K562 (cell line): Measurements from ENCODE around the gene FAM50A. TPM values are rescaled to one million over a fixed set of nuclear protein-coding genes. Genes with fewer than 3 reads are reported as not detected.

Experiments
- ATAC-seq: fragments of 200-7000 bp; cut with Tn5 transposase; 3 replicates; pipeline ENCODE4 v1.9.1; 2020; ENCODE audit warnings: moderate library complexity
- BruUV-seq: library from RNA; stranded (reverse); fragments of 400-500 nt; replicated peaks from 2 replicates; lab custom pipeline; 2021; lab: Mats Ljungman, UMichigan
- CTCF ChIA-PET: fragments of 300-600 bp; formaldehyde crosslinking; extraction: SDS; loops from one replicate; lab custom pipeline; 2021; ENCODE audit warnings: low intra/inter-chr PET ratio; lab: Yijun Ruan, JAX
- POLR2A ChIA-PET: fragments of 300-600, 350-650 bp; sonication (Branson Sonifier 250); formaldehyde crosslinking; extraction: SDS; loops from one replicate; lab custom pipeline; 2021; ENCODE audit warnings: antibody characterized with exemption, inconsistent platforms; lab: Yijun Ruan, JAX
- DNase-seq, 4 experiments: peaks; one replicate each; pipeline versions ENCODE4 v3.0.0 to v3.0.0-alpha.2; 2011 to 2018; ENCODE audit warnings: low spot score in 3 of 4, mixed read lengths in 3 of 4; ENCODE audit errors: extremely low read depth in 1 of 4
- FAIRE-seq: peaks from 2 replicates; lab custom pipeline; 2011; peaks lifted over from hg19 to GRCh38; lab: Jason Lieb, UNC
- H2AFZ ChIP-seq: 2 replicates; pipeline ENCODE4 v1.6.0; 2011; ENCODE audit warnings: low read depth, low read length, control low read depth, inconsistent platforms
- H3K27ac ChIP-seq: fragments of 200-600 bp; 3 replicates; pipeline ENCODE4 v1.8.0; 2011; ENCODE audit warnings: low read depth, mild to moderate bottlenecking, control low read depth, inconsistent platforms, low read length, moderate library complexity, mixed read lengths; ENCODE audit errors: extremely low read depth
- H3K27me3 ChIP-seq, 2 experiments: fragments of 300-600 bp in 1 of 2; 2 replicates in 1 of 2; 3 replicates in 1 of 2; pipeline versions ENCODE4 v1.6.0 to v1.8.0; 2011; ENCODE audit warnings: inconsistent platforms in 2 of 2, low read length in 2 of 2, mild to moderate bottlenecking in 1 of 2, mixed read lengths in 1 of 2, moderate library complexity in 1 of 2; ENCODE audit not compliant: control insufficient read depth in 2 of 2, insufficient read depth in 2 of 2
- H3K36me3 ChIP-seq: fragments of 300-600 bp; 3 replicates; pipeline ENCODE4 v1.8.0; 2011; ENCODE audit warnings: mild to moderate bottlenecking, low read length, inconsistent platforms; ENCODE audit not compliant: control insufficient read depth, insufficient read depth
- H3K4me1 ChIP-seq, 2 experiments: fragments of 200-600 bp in 1 of 2; replicated peaks in 1 of 2; 2 replicates in 1 of 2; 3 replicates in 1 of 2; pipeline versions ENCODE4 v1.5.1 to v1.8.0; 2011; ENCODE audit warnings: inconsistent platforms in 2 of 2, low read length in 2 of 2, mild to moderate bottlenecking in 1 of 2, mixed read lengths in 1 of 2, moderate library complexity in 1 of 2; ENCODE audit not compliant: control insufficient read depth in 2 of 2, insufficient read depth in 2 of 2
- H3K4me2 ChIP-seq: 2 replicates; pipeline ENCODE4 v1.6.1; 2011; ENCODE audit warnings: low read length, control low read depth, inconsistent platforms, mixed read lengths; ENCODE audit not compliant: insufficient read depth
- H3K4me3 ChIP-seq: fragments of 200-600 bp; sonication (generic), shearing (Covaris generic); 2 replicates; pipeline ENCODE4 v1.5.1; 2016; ENCODE audit warnings: control low read depth, inconsistent platforms
- H3K79me2 ChIP-seq: fragments of 200-600 bp; 3 replicates; pipeline ENCODE4 v1.8.0; 2011; ENCODE audit warnings: low read length, inconsistent platforms; ENCODE audit not compliant: control insufficient read depth, insufficient read depth
- H3K9ac ChIP-seq, 2 experiments: 2 replicates each; pipeline versions ENCODE4 v1.6.0 to v1.6.1; 2011; ENCODE audit warnings: low read depth in 2 of 2, low read length in 2 of 2, control low read depth in 1 of 2, inconsistent platforms in 1 of 2, mild to moderate bottlenecking in 1 of 2, mixed read lengths in 1 of 2; ENCODE audit not compliant: insufficient read depth in 1 of 2
- H3K9me1 ChIP-seq: one replicate; pipeline ENCODE4 v1.6.0; 2011; ENCODE audit warnings: inconsistent platforms, mild to moderate bottlenecking, low read length, moderate library complexity; ENCODE audit not compliant: control insufficient read depth, insufficient read depth
- H3K9me3 ChIP-seq: replicated peaks from 2 replicates; pipeline ENCODE4 v1.5.1; 2011; ENCODE audit warnings: low read depth, low read length, inconsistent platforms; ENCODE audit not compliant: control insufficient read depth, insufficient read depth
- H4K20me1 ChIP-seq: replicated peaks from 2 replicates; pipeline ENCODE4 v1.6.1; 2011; ENCODE audit warnings: low read length, inconsistent platforms, mixed read lengths; ENCODE audit not compliant: control insufficient read depth, insufficient read depth
- C11orf30 ChIP-seq: fragments of 450-650 bp; IDR thresholded peaks from 2 replicates; pipeline ENCODE4 v1.6.1; 2016; ENCODE audit warnings: low read depth, mild to moderate bottlenecking
- CREM ChIP-seq: IDR thresholded peaks from 2 replicates; pipeline ENCODE4 v1.6.1; 2014; ENCODE audit warnings: antibody characterized with exemption, low read depth
- DIDO1 ChIP-seq: fragments of 450-650 bp; IDR thresholded peaks from 2 replicates; pipeline ENCODE4 v1.6.1; 2016; ENCODE audit warnings: low read depth, missing biosample characterization, missing genetic modification characterization
- DMBX1 ChIP-seq: fragments of 250-450 bp; sonication (Bioruptor Pico); IDR thresholded peaks from 2 replicates; pipeline ENCODE4 v1.8.0; 2022; ENCODE audit warnings: inconsistent platforms, mild to moderate bottlenecking, moderate library complexity, borderline replicate concordance
- KLF1 ChIP-seq: fragments of 450-650 bp; IDR thresholded peaks from 2 replicates; pipeline ENCODE4 v1.6.1; 2016; ENCODE audit warnings: missing genetic modification characterization, missing compliant biosample characterization
- LCOR ChIP-seq: sonication (generic); formaldehyde crosslinking; IDR thresholded peaks from 2 replicates; pipeline ENCODE4 v1.8.0; 2022; ENCODE audit warnings: mild to moderate bottlenecking, missing genetic modification reagents
- MXI1 ChIP-seq: IDR thresholded peaks from 2 replicates; pipeline ENCODE4 v1.6.1; 2011; ENCODE audit warnings: low read depth, mild to moderate bottlenecking, improper control_type of control experiment, low read length
- NFE2 ChIP-seq: IDR thresholded peaks from 2 replicates; pipeline ENCODE4 v1.6.1; 2014; ENCODE audit warnings: antibody characterized with exemption, low read depth
- NFE2L1 ChIP-seq: fragments of 450-650 bp; IDR thresholded peaks from 2 replicates; pipeline ENCODE4 v1.6.1; 2016; ENCODE audit warnings: missing genetic modification characterization, low read depth, mild to moderate bottlenecking, missing compliant biosample characterization, moderate library complexity, borderline replicate concordance
- POLR2A ChIP-seq: fragments of 450-650 bp; conservative IDR thresholded peaks from 2 replicates; pipeline ENCODE4 v1.6.1; 2016
- POLR2G ChIP-seq: fragments of 200-400 bp; formaldehyde crosslinking; IDR thresholded peaks from 2 replicates; pipeline ENCODE4 v1.6.1; 2017; ENCODE audit warnings: low read depth, mild to moderate bottlenecking, antibody characterized with exemption, low read length, moderate library complexity
- TBP ChIP-seq: optimal IDR thresholded peaks from 2 replicates; pipeline ENCODE3; 2011; ENCODE audit warnings: low read depth, low read length, improper control_type of control experiment
- ZNF232 ChIP-seq: sonication (generic); formaldehyde crosslinking; IDR thresholded peaks from 2 replicates; pipeline ENCODE4 v1.8.0; 2022; ENCODE audit warnings: mild to moderate bottlenecking, missing genetic modification reagents
- WGBS: fragments of 100-300 bp; shearing (Covaris generic); methylation state at CpG from one replicate; pipeline ENCODE4 v1.1.6; 2016; ENCODE audit warnings: low coverage, mixed read lengths; ENCODE audit not compliant: insufficient coverage; ENCODE audit errors: missing lambda C conversion rate; 5-methylcytosine and 5-hydroxymethylcytosine counted together
- in situ Hi-C: fragments of 300-500 bp; cut with MboI; formaldehyde crosslinking; loops from 4 replicates; pipeline ENCODE4 v1.15.0; 2018; ENCODE audit warnings: inconsistent platforms, mixed read lengths
- intact Hi-C: fragments of 100-400 bp; cut with micrococcal nuclease; formaldehyde crosslinking; loops from 2 replicates; pipeline ENCODE4 v1.14.2; 2022
- polyA plus RNA-seq, 8 experiments: library from polyadenylated mRNA; depleted of rRNA in 4 of 8; stranded (reverse) in 5 of 8; unstranded in 3 of 8; fragments of >200 nt; fragmentation: Nextera tagmentation in 2 of 8; fragmentation: Illumina TruSeq in 1 of 8; extraction: Ambion mirVana in 2 of 8; extraction: Trizol in 1 of 8; gene quantifications; 2 replicates each; pipeline versions ENCODE4 v1.2.1 to v1.2.3, GENCODE V29; 2011 to 2014; ENCODE audit warnings: inconsistent platforms in 1 of 8, missing spikeins in 1 of 8
- total RNA-seq, 7 experiments: library from RNA; depleted of rRNA in 6 of 7; stranded (reverse); fragments of >200 nt in 6 of 7; fragmentation: Illumina TruSeq in 2 of 7; extraction: Trizol in 2 of 7; gene quantifications; 2 replicates each; pipeline versions ENCODE4 v1.2.1 to v1.2.3, GENCODE V29; 2011 to 2021; ENCODE audit warnings: low replicate concordance in 1 of 7
- TF ChIP-seq, protein P1 (sequence below): sonication (generic); formaldehyde crosslinking; IDR thresholded peaks from 2 replicates; pipeline ENCODE4 v1.8.0; 2022; ENCODE audit warnings: mild to moderate bottlenecking, missing genetic modification reagents
- TF ChIP-seq, protein P2 (sequence below): sonication (generic); formaldehyde crosslinking; IDR thresholded peaks from 2 replicates; pipeline ENCODE4 v1.8.1; 2023; ENCODE audit warnings: mild to moderate bottlenecking, missing genetic modification reagents

FAM50A gene
- total and polyA plus RNA-seq, 9 of the 15 experiments (the other 6 are each of a cell fraction or from before 2014, with no cell fraction given), result 4.4 to 114 (median 67.3) TPM

DNA sequence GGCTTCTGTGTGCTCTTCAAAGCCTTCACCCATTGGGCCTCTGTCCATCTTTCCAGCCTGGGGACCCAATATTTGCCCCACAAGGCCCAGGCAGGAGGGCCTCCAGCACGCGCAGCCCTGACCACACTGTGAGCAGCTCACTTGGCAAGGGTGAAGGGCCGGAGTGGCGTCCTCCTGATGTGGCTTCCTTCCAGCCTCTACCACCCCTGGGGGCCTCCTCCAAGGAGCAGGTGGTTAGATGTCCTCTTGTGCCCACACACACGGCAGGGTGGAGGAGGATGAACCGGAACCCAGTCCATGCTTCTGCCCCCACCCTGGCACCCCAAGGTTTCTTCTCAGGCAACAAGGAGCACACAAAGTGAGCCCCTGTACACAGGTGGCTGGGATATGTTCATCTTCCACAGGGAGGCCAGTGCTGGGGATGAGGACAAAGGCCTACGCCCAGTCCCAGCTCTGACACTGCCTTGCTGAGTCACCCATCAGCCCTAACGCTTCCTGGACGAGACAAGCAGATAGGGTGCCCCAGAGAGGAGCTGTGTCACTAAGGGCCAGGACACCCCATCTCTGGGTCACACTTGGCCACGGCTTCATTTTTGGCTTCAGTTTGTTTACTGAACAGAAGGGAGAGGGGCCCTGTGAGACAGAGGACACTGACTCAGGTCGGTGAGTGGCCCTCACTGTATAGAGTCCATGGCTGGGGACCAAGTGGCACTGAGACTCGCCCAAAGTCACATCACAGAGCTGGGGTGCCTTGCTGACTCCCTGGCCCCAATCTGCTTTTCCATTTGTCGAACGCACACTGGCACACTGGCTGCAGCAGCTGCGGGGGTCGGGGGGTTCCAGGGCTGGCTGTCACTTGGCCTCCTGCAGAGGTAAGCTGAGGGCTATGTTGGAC, 40.6 kb downstream of the FAM50A start:
- peaks cover 59% of the 10 kb centered on the region for H3K79me2 ChIP-seq
- peaks cover 48 to 84% of the 10 kb centered on the region in 2 experiments for H3K4me1 ChIP-seq
- ChIA-PET CTCF (no interaction called here), POLR2A (interaction anchor here (0.6 to 1.6 kb wide), 11 partner anchors 8 to 75 kb away, joined by 3 to 9 read pairs (median 3); partner anchors contain the start of genes DNASE1L1 and PLXNA3)
- no peak overlapping the region for H2AFZ ChIP-seq
- no peaks in the 10 kb centered on the region for H3K9me3 ChIP-seq
- peaks cover 4% of the 10 kb centered on the region; the same call in 1 of the 2 replicates for H4K20me1 ChIP-seq
- in situ Hi-C loops, result no loop called here
- no peaks in the 10 kb centered on the region for H3K9me1 ChIP-seq
- BruUV-seq, result TSS peak; percentile 84
- ATAC-seq (peak; percentile 88), DNase-seq (peak; percentile 35 to 92 (median 61)), FAIRE-seq (peak; percentile 98)
- no peaks in the 10 kb centered on the region for H3K27me3 ChIP-seq
- peak overlapping the region; percentile 83 for H3K4me3 ChIP-seq
- WGBS, result 3% methylated on average over 13 of the region's 16 CpGs
- peak overlapping the region; percentile 87 for H3K27ac ChIP-seq
- H3K4me2 ChIP-seq, result peak overlapping the region; percentile 91
- intact Hi-C loops, result loop anchor here (2.0 to 5.0 kb wide), 3 partner anchors 33 to 87 kb away; partner anchors contain the start of genes FAM3A and RPL10
- peaks cover 50% of the 10 kb centered on the region for H3K36me3 ChIP-seq
- H3K9ac ChIP-seq, result peak overlapping the region; percentile 84 to 97
- TF ChIP-seq MXI1 (no peak), DIDO1 (tag) (no peak), TBP (peak; percentile 68), NFE2L1 (tag) (peak; percentile 54; the same call in 1 of the 2 replicates), KLF1 (tag) (no peak; the same call in 1 of the 2 replicates), POLR2A (peak; percentile 71), C11orf30 (peak; percentile 95), POLR2G (peak; percentile 36), LCOR (CRISPR knock-in tag) (peak; percentile 65), ZNF232 (no peak), DMBX1 (CRISPR knock-in tag) (no peak), CREM (peak; percentile 61), NFE2 (peak; percentile 98)
- TF ChIP-seq, protein P1, sequence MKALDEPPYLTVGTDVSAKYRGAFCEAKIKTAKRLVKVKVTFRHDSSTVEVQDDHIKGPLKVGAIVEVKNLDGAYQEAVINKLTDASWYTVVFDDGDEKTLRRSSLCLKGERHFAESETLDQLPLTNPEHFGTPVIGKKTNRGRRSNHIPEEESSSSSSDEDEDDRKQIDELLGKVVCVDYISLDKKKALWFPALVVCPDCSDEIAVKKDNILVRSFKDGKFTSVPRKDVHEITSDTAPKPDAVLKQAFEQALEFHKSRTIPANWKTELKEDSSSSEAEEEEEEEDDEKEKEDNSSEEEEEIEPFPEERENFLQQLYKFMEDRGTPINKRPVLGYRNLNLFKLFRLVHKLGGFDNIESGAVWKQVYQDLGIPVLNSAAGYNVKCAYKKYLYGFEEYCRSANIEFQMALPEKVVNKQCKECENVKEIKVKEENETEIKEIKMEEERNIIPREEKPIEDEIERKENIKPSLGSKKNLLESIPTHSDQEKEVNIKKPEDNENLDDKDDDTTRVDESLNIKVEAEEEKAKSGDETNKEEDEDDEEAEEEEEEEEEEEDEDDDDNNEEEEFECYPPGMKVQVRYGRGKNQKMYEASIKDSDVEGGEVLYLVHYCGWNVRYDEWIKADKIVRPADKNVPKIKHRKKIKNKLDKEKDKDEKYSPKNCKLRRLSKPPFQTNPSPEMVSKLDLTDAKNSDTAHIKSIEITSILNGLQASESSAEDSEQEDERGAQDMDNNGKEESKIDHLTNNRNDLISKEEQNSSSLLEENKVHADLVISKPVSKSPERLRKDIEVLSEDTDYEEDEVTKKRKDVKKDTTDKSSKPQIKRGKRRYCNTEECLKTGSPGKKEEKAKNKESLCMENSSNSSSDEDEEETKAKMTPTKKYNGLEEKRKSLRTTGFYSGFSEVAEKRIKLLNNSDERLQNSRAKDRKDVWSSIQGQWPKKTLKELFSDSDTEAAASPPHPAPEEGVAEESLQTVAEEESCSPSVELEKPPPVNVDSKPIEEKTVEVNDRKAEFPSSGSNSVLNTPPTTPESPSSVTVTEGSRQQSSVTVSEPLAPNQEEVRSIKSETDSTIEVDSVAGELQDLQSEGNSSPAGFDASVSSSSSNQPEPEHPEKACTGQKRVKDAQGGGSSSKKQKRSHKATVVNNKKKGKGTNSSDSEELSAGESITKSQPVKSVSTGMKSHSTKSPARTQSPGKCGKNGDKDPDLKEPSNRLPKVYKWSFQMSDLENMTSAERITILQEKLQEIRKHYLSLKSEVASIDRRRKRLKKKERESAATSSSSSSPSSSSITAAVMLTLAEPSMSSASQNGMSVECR, result peak; percentile 38; the same call in 1 of the 2 replicates
- TF ChIP-seq, protein P2, sequence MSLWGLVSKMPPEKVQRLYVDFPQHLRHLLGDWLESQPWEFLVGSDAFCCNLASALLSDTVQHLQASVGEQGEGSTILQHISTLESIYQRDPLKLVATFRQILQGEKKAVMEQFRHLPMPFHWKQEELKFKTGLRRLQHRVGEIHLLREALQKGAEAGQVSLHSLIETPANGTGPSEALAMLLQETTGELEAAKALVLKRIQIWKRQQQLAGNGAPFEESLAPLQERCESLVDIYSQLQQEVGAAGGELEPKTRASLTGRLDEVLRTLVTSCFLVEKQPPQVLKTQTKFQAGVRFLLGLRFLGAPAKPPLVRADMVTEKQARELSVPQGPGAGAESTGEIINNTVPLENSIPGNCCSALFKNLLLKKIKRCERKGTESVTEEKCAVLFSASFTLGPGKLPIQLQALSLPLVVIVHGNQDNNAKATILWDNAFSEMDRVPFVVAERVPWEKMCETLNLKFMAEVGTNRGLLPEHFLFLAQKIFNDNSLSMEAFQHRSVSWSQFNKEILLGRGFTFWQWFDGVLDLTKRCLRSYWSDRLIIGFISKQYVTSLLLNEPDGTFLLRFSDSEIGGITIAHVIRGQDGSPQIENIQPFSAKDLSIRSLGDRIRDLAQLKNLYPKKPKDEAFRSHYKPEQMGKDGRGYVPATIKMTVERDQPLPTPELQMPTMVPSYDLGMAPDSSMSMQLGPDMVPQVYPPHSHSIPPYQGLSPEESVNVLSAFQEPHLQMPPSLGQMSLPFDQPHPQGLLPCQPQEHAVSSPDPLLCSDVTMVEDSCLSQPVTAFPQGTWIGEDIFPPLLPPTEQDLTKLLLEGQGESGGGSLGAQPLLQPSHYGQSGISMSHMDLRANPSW (CRISPR knock-in tag), result no peak
